HG03064 (cell line): Measurements from ENCODE around the gene RNASEH2A.

Experiments used
- ATAC-seq: cut with Tn5 transposase; IDR thresholded peaks from one replicate; pipeline ENCODE4 v1.9.1; 2021; ENCODE audit warnings: low read depth; ENCODE audit not compliant: unreplicated experiment

RNASEH2A gene

GRCh38 chr19:12806242-12807081 is at the start of gene RNASEH2A:
Gene RNASEH2A, plus strand, starts transcription at chr19:12806584. Its CDS starts 90 bp downstream, at chr19:12806674.
- ATAC-seq, result peak; percentile 69

- ATAC-seq, result no peak
These were observed 48.7 kb upstream of the RNASEH2A start for GRCh38 chr19:12757544-12758274.

DNA sequence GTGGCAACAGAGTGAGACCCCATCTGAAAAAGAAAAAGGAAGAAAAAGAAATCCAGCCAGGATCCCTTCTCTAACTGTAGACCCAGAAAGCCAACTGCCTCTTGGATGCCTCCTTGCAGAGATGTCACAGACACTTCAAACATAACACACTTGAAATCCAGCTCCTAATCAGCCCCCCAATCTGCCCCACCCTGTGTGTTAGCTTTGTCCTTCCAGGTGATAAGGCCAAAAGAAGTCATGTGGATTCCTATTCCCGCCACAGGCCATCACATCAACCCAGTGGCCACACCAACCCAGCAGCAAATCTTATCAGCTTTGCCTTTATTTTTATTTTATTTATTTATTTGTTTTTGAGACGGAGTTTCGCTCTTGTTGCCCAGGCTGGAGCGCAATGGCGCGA is 46.7 kb upstream of the RNASEH2A start:
- ATAC-seq, result no peak

DNA sequence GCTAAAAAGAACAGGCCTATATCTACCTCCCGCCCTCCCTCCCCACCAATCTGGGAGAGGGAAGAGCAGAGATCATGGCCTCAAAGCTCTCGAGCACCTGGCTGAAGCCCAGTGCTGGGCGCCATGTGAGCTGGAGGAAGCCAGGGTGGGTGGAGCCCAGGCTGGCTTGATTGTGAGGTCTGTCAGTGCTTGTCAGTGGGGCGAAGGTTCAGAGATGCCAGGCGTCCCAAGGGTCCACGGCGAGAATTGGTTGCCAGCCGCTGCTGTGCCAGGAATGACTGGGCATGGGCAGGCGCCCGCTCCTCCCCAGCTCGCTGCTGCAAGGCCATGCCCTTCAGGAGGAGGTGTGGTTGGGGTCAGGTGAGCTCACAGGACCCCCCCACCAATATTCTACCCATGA is 43.3 kb upstream of the RNASEH2A start:
- no peak for ATAC-seq

GRCh38 chr19:12764698-12765097 is 41.7 kb upstream of the RNASEH2A start:
- no peak for ATAC-seq

DNA sequence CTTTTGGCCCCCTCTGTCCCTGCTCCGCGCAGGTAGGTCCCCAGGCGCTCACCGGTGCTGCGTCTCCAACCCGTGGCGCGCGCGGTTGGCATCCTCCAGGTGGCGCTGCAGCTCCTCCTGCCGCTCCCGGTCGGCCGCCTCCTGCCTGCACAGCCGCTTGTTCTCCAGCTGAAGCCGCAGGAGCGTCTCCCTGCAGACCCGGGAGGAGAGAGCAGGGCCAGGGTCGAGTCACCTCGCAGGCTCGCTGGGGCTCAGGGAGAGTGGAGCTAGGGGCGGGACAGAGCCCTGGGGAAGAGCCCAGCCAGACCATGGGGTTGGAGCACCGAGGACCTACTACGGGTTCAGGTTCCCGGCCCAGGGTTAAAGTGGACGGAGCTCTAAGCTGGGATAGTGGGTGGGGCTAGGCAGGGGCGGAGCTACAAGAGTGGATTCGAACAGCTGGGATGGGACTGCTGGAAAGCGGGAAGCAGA is 40.3 kb upstream of the RNASEH2A start:
- ATAC-seq, result no peak

DNA sequence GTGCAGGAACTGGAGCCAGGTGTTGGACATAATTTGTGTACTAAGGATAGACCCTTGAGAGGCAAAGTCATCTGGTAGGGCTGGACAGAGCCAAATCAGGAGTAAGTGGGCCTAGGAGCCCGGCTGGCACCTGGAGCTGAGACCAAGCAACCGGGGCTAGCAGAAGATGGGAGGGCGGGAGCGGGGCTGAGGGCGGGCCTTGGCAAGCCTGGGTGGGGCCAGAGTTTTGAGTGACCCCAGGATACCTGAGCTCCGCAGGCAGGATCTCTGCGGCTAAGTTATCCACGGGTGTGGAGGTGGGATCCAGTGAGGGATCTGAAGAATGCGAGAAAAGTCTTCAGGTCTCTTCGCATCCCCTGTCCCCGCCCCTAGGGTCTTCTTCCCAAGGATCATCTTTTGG is 39.2 kb upstream of the RNASEH2A start:
- ATAC-seq, result no peak

GRCh38 chr19:12767666-12768065 is 38.7 kb upstream of the RNASEH2A start:
- no peak for ATAC-seq

DNA sequence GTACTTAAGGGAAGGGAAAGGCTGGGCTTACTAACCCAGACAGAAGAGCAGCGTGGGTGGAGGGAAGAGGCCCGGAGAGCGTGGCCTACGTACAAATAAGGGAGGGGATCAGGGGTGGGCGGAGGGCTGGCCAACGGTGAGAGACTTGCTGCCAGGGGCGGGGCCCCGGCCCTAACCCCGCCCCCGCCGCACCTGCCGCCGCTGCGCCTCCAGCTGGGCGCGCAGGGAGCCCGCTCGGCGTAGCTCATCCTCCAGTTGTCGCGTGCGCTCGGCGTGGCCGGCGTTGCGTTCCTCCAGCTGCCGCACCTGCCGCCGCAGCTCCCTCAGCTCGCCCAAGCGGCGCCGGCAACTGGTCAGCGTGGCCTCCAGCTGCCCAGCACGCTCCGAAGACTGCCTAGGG is 36.7 kb upstream of the RNASEH2A start:
- ATAC-seq, result no peak

- ATAC-seq, result no peak
These were observed 35.5 kb upstream of the RNASEH2A start for GRCh38 chr19:12770922-12771321.

DNA sequence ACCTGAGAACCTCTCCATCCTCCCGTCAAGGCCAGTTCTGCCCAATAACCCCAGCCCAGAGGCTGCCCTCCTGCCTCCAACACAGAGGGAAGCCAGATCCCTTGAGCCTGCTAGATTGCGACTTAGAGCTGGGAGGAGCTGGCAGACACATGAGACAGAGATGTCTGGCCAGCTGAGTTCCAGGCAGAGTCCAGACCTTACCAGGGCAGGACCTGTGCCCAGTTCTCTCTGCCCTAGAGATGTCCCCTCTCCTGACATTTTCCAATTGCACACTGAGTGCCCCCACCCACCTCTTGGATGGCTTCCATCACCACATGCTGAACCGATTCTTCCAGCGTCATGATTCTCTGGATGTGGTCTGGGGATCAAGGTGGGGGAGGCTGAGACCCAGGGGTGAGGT is 34.1 kb upstream of the RNASEH2A start:
- no peak for ATAC-seq

DNA sequence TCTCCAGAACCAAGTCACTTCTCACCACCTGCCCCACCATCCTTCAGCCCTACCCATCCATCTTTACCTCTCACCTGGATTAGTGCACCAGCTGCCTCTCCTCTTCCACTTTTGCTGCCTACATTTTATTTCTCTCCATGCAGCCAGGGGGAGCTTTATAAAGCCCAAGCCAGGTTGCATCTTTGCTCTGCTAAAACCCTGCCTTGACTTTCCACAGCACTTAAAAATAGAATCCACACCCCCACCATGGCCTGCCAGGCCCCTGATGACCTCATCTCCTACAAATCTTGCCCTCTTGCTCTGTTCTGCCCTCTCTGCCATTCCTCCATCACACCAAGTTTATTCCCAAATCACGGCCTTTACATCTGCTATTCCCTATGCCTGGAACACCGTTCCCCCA is 32.8 kb upstream of the RNASEH2A start:
- ATAC-seq, result no peak

DNA sequence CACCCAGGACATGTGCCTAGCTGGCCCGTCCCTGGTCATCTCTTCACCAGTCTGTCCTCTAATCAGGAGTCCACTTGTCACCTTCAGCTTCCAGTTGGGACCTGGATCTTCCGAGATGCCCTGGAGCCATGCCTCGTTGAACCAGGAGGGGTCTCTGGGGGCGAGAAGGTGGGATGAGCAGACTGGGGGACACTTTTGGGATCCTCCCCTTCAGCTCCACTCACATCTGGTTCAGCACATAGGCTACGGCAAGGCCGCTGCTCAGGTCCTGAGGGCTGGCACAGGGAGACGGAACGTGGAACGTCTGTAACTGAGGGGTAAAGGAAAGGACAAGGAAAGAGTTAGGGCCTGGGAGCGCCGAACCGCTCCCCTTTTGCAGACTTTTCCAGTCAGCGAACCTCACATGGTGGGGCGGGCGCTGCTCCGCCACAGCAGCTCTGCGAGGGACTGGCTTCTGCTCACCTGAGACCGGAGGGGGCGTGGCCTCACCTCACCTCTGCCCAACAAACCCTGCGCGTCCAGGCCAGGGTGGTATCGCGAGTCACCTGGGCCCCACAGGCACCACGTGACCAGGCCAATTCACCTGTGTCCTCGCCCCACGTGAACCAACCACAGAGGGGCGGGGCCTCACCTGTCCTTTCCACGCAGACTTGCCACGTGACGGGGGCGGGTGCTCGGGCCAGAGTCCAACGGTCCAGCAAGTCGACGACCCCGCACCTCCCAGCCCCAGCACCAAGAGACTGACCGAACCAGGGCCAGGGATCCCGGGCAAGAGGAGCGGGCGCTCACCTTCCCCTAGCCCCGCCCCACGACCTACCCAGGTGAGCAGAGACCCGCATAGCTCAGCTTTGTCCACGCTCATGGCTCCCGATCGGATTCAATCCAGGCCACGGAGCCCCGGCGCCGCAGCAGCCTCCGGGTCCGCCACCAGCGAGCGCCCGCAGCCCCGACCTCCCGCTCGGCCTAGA is 31.5 kb upstream of the RNASEH2A start, which contains the start of gene HOOK2:
Gene HOOK2 (minus strand): TSS at position 965 of the 968 bp plus-strand sequence. CDS start 103 bp downstream, at position 862.
- ATAC-seq, result no peak

DNA sequence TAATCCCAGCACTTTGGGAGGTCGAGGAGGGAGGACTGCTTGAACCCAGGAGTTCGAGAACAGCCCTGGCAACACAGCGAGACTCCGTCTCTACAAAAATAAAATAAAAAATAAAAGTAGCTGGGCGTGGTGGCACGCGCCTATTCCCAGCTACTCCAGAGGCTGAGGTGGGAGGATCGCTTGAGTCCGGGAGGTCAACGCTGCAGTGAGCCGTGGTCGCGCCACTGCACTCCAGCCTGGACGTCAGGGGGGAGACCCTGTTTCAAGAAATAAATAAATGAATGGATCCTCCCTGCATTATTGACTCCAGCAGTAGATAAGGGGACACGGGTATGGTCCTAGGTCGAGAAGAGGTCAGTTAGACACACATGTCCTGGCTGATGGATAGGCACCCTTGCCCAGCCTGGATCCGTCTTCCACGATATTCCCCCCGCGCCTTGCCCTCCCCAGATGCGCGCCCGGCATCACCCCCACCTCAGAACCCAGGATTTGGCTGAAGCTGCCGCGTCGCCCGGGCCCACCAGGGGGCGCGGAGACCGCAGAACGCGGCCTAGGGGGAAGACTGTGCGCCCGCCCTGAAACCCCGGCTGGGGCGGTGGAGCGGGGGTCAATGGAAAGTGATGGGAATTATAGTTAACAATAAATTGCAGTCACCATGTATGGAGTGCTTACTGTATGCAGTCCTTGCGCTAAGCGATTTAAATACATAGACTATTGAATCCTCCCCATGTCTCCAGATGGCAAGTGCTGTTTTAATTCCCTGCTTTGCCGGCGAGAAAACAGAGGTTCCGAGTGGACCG is 29.0 kb upstream of the RNASEH2A start:
- ATAC-seq, result no peak

DNA sequence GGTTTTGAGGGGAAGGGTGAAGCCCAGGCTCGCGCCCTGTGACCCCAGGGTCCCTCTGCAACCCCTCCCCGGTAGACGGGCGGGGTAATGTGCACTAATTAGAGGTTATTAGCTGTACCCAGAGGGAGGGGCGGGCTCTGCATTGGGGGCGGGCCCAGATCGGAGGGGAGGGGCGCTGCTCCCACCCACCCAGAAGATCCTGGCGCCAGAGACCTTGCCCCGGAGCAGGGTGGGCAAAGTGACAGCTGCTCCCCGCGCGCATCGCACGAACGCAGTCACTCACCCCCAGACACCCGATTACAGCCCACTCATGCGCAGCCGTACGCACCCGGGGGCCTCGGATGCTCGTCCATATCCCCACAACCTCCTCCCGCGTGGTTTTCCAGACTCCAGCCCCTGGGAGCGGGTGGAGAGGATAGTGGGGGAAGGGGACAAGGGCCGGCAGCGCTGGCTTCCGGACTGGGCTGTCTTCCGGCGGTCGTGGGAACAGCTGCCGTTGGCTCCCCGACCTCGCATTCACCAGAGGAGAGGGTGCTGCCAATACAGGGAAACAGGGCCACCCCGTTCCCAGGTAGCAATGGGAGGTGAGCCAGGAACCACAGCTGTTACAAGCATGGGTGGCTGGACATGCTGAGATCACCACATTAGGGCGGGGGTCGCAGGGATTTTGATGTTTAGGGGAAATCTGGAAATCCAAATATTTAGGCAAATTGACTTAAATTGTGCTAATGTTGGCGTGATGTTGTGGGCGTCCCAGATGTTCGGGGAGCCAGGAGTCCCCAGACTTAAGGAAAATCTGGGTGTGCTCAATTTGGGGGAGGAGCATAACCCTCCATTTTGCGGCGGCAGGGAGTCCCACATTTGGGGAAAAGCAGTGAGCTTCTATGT is 28.1 kb upstream of the RNASEH2A start:
- ATAC-seq, result no peak

DNA sequence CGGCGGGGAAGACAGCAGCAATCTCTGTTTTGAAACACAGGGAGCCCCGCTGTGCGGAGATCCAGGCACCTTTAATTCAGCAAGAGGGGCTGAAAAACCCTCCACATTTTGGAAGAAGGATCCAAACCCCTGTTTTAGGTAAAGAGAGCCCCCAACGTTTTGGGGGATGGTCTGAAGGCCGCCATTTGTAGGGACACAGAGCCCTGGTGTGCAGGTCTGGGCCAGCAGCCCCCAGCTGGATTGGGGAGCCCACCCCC is 27.6 kb upstream of the RNASEH2A start:
- no peak for ATAC-seq

DNA sequence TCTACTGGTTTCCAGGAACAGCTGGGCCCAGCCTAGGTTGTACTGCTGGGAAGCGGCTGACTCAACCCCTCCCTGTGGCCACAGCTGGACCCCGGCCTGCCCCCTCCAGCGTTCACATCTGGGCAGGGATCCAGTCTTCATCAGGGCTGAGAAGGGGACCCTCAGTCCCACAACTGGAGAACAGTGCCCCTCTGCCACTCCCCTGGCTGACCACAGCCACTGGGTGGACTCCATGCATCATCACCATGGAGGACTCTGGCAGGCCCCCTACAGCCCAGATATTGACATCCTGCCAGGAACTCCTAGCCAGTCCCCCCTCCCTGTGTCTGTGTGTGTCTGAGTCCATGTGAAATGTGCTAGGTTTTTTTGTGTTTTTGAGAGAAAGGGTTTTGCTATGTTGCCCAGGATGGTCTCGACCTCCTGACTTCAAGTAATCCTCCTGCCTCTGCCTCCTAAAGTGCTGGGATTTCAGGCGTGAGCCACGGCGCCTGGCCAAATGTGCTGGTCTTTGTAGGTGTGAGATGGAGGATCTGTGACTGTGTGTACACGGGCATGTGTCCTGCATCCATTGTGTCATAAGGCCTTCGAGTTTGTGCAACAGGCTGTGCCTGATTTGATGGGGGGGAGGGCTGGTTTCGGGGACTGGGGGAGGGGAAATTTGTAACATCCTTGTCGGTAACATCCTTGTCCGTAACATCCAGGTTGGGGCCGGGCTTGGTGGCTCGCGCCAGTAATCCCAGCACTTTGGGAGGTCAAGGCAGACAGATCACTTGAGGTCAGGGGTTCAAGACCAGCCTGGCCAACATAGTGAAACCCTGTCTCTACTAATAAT is 27.0 kb upstream of the RNASEH2A start:
- ATAC-seq, result no peak

GRCh38 chr19:12782174-12782423 is 24.3 kb upstream of the RNASEH2A start:
- no peak for ATAC-seq
